Tibial nerve (tissue), 4 donors: ENCODE measurements around the gene TBCCD1. TPM values are rescaled to one million over a fixed set of nuclear protein-coding genes. Genes with fewer than 3 reads are reported as not detected.

Source experiments
- DNase-seq, 2 donors: peaks; one replicate each; pipeline ENCODE4 v3.0.0-alpha.2; 2019; ENCODE audit warnings: low spot score in 2 of 2
- H3K27ac ChIP-seq, 4 donors: fragments of 200-600 bp; sonication (generic) in 3 of 4; one replicate each; pipeline ENCODE4 v1.5.1; 2017 to 2019; ENCODE audit warnings: mild to moderate bottlenecking in 1 of 4
- H3K27me3 ChIP-seq, 2 donors: fragments of 200-600 bp; sonication (generic) in 1 of 2; one replicate each; pipeline versions ENCODE4 v1.5.1 to v1.6.0; 2017 to 2019
- H3K36me3 ChIP-seq, 3 donors: fragments of 200-600 bp; sonication (generic); one replicate each; pipeline ENCODE4 v1.5.1; 2018 to 2019
- H3K4me1 ChIP-seq, 4 donors: fragments of 200-600 bp; sonication (generic) in 3 of 4; one replicate each; pipeline ENCODE4 v1.5.1; 2017 to 2019
- H3K4me3 ChIP-seq, 4 donors: fragments of 200-600 bp; sonication (generic) in 3 of 4; one replicate each; pipeline ENCODE4 v1.5.1; 2017 to 2019; ENCODE audit warnings: mild to moderate bottlenecking in 1 of 4, moderate library complexity in 1 of 4
- H3K9me3 ChIP-seq, 4 donors: fragments of 200-600 bp; sonication (generic) in 3 of 4; one replicate each; pipeline ENCODE4 v1.5.1; 2017 to 2019
- CTCF ChIP-seq, 5 experiments: fragments of 200-600 bp in 3 of 5; fragments of 450-650 bp in 2 of 5; sonication (generic) in 3 of 5; IDR thresholded peaks; one replicate each; pipeline ENCODE4 v1.5.1; 2016 to 2019; ENCODE audit warnings: antibody characterized with exemption in 5 of 5, mild to moderate bottlenecking in 3 of 5, moderate library complexity in 2 of 5
- EP300 ChIP-seq, 2 donors: sonication (generic); formaldehyde crosslinking; IDR thresholded peaks; one replicate each; pipeline ENCODE4 v1.6.1; 2017; ENCODE audit warnings: antibody characterized with exemption in 2 of 2, mild to moderate bottlenecking in 1 of 2
- POLR2A ChIP-seq, 2 donors: fragments of 450-650 bp; IDR thresholded peaks; one replicate each; pipeline ENCODE4 v1.6.1; 2017; ENCODE audit warnings: antibody characterized with exemption in 2 of 2, mild to moderate bottlenecking in 2 of 2, moderate library complexity in 2 of 2
- WGBS, 2 donors: methylation state at CpG; one replicate each; pipeline ENCODE4 v1.1.5; 2018; 5-methylcytosine and 5-hydroxymethylcytosine counted together
- total RNA-seq, 4 donors: library from RNA; depleted of rRNA; stranded (reverse); fragments of >200 nt; gene quantifications; one replicate each; pipeline ENCODE4 v1.1.0, GENCODE V29; 2016

Gene TBCCD1
- total RNA-seq, 4 donors from 2014 or later: 10.5 to 17.0 (median 11.4) TPM

- DNase-seq: no peak
- 77 to 82% methylated on average over 5 of the region's 5 CpGs for WGBS, 2 donors
- TF ChIP-seq CTCF (IDR thresholded peaks at IDR 0.05): no peak
- no peak for TF ChIP-seq EP300 (IDR thresholded peaks at IDR 0.05)
- no peak for TF ChIP-seq POLR2A (IDR thresholded peaks at IDR 0.05)
- no peaks in the 10 kb centered on the region for H3K27me3 ChIP-seq
- no peak overlapping the region for H3K27ac ChIP-seq
- H3K4me3 ChIP-seq: no peak overlapping the region
- H3K9me3 ChIP-seq: peaks cover 0 to 2% (median 0%) of the 10 kb centered on the region in 4 donors
- no peaks in the 10 kb centered on the region for H3K36me3 ChIP-seq
- H3K4me1 ChIP-seq: no peaks in the 10 kb centered on the region
Measured at GRCh38 chr3:186511702-186512101, 55.4 kb downstream of the TBCCD1 start.

GRCh38 chr3:186511245-186511644, 55.9 kb downstream of the TBCCD1 start:
- WGBS, 2 donors: 88 to 90% methylated on average over 4 of the region's 4 CpGs
- H3K4me1 ChIP-seq: no peaks in the 10 kb centered on the region
- no peaks in the 10 kb centered on the region for H3K9me3 ChIP-seq
- no peak overlapping the region for H3K27ac ChIP-seq
- DNase-seq: no peak
- H3K4me3 ChIP-seq: no peak overlapping the region
- H3K27me3 ChIP-seq: no peaks in the 10 kb centered on the region
- no peak for TF ChIP-seq EP300 (IDR thresholded peaks at IDR 0.05)
- no peak for TF ChIP-seq CTCF (IDR thresholded peaks at IDR 0.05)
- no peak for TF ChIP-seq POLR2A (IDR thresholded peaks at IDR 0.05)
- H3K36me3 ChIP-seq: no peaks in the 10 kb centered on the region

- 55 to 68% methylated on average over 9 of the region's 9 CpGs for WGBS, 2 donors
- Histone ChIP-seq H3K4me1 (no peaks in the 10 kb centered on the region), H3K27ac (no peak overlapping the region), H3K4me3 (no peak overlapping the region), H3K36me3 (no peaks in the 10 kb centered on the region), H3K9me3 (no peaks in the 10 kb centered on the region), H3K27me3 (no peaks in the 10 kb centered on the region)
- TF ChIP-seq EP300 (IDR thresholded peaks at IDR 0.05) (no peak), POLR2A (IDR thresholded peaks at IDR 0.05) (no peak), CTCF (IDR thresholded peaks at IDR 0.05) (no peak)
- DNase-seq: no peak
Measured at GRCh38 chr3:186510374-186511079, 56.6 kb downstream of the TBCCD1 start.

- TF ChIP-seq POLR2A (IDR thresholded peaks at IDR 0.05) (no peak), CTCF (IDR thresholded peaks at IDR 0.05) (no peak), EP300 (IDR thresholded peaks at IDR 0.05) (no peak)
Measured at GRCh38 chr3:186509423-186509822, 57.7 kb downstream of the TBCCD1 start.

GRCh38 chr3:186506857-186507256, 60.3 kb downstream of the TBCCD1 start:
- DNase-seq: no peak
- no peak overlapping the region for H3K4me3 ChIP-seq
- no peaks in the 10 kb centered on the region for H3K36me3 ChIP-seq
- H3K9me3 ChIP-seq: no peaks in the 10 kb centered on the region
- H3K27ac ChIP-seq: no peak overlapping the region
- WGBS, 2 donors: 58 to 68% methylated on average over 2 of the region's 2 CpGs
- peaks cover 0 to 9% (median 0%) of the 10 kb centered on the region in 4 donors for H3K4me1 ChIP-seq
- TF ChIP-seq CTCF (IDR thresholded peaks at IDR 0.05) (no peak), POLR2A (IDR thresholded peaks at IDR 0.05) (no peak)
- H3K27me3 ChIP-seq: no peaks in the 10 kb centered on the region

More at GRCh38 chr3:186509423-186509822, 57.7 kb downstream of the TBCCD1 start:
- Histone ChIP-seq H3K27ac (no peak overlapping the region), H3K9me3 (no peaks in the 10 kb centered on the region), H3K36me3 (no peaks in the 10 kb centered on the region), H3K4me3 (no peak overlapping the region), H3K27me3 (no peaks in the 10 kb centered on the region), H3K4me1 (no peaks in the 10 kb centered on the region)
- WGBS, 2 donors: 57 to 71% methylated on average over 2 of the region's 2 CpGs
- no peak for DNase-seq
